ENCODE data around the gene RPA1.
A peak's percentile ranks its signal among the peaks of the same experiment; 100 is the strongest.
"Not testable (repeated sequence)": the region's sequence is repeated elsewhere in the genome, so short reads cannot be mapped to it uniquely, and the experiment has no call there.

RPA1 gene

GRCh38 chr17:1829592-1830257 lies at the start of gene RPA1, which contains the start of gene SMYD4:
RPA1 (plus strand) TSS chr17:1830005; CDS start chr17:1830094, 89 bp downstream.
SMYD4 (minus strand) TSS chr17:1829902; CDS start chr17:1827994, 1,908 bp downstream.
- peak; percentile 76 for DNase-seq

GRCh38 chr17:1782171-1782567 lies 47.6 kb upstream of the RPA1 start:
- no peak for DNase-seq

GRCh38 chr17:1783271-1783670 lies 46.5 kb upstream of the RPA1 start:
- no peak for DNase-seq

GRCh38 chr17:1783834-1784611 lies 45.8 kb upstream of the RPA1 start:
- no peak for DNase-seq

GRCh38 chr17:1785930-1786329 lies 43.9 kb upstream of the RPA1 start:
- no peak for DNase-seq

- DNase-seq, result no peak
These were observed 43.1 kb upstream of the RPA1 start for GRCh38 chr17:1786708-1787107.

GRCh38 chr17:1787301-1787902 lies 42.4 kb upstream of the RPA1 start:
- no peak for DNase-seq

- DNase-seq, result no peak
These were observed 39.9 kb upstream of the RPA1 start for GRCh38 chr17:1789936-1790335.

- no peak for DNase-seq
These were observed 37.0 kb upstream of the RPA1 start for GRCh38 chr17:1792495-1793446.

GRCh38 chr17:1793447-1793806 lies 36.4 kb upstream of the RPA1 start:
- no peak for DNase-seq

- DNase-seq, result no peak
These were observed 33.0 kb upstream of the RPA1 start for GRCh38 chr17:1796800-1797199.

- no peak for DNase-seq
These were observed 32.5 kb upstream of the RPA1 start for GRCh38 chr17:1797323-1797722.

GRCh38 chr17:1797846-1798245 lies 32.0 kb upstream of the RPA1 start:
- not testable (repeated sequence) for DNase-seq

GRCh38 chr17:1800240-1800639 lies 29.6 kb upstream of the RPA1 start:
- no peak for DNase-seq

- DNase-seq, result no peak
These were observed 29.1 kb upstream of the RPA1 start for GRCh38 chr17:1800712-1801111.

GRCh38 chr17:1802429-1802828 lies 27.4 kb upstream of the RPA1 start:
- DNase-seq, result no peak

GRCh38 chr17:1803280-1803679 lies 26.5 kb upstream of the RPA1 start:
- no peak for DNase-seq

- no peak for DNase-seq
These were observed 21.9 kb upstream of the RPA1 start for GRCh38 chr17:1807890-1808289.

- no peak for DNase-seq
These were observed 21.2 kb upstream of the RPA1 start for GRCh38 chr17:1808644-1809043.

GRCh38 chr17:1809815-1810214 lies 20.0 kb upstream of the RPA1 start:
- DNase-seq, result not testable (repeated sequence)

GRCh38 chr17:1810450-1811103 lies 19.2 kb upstream of the RPA1 start:
- no peak for DNase-seq

GRCh38 chr17:1813088-1813487 lies 16.7 kb upstream of the RPA1 start:
- no peak for DNase-seq
